ENCODE measurements around the gene SPATS2L.

The SPATS2L gene

DNA sequence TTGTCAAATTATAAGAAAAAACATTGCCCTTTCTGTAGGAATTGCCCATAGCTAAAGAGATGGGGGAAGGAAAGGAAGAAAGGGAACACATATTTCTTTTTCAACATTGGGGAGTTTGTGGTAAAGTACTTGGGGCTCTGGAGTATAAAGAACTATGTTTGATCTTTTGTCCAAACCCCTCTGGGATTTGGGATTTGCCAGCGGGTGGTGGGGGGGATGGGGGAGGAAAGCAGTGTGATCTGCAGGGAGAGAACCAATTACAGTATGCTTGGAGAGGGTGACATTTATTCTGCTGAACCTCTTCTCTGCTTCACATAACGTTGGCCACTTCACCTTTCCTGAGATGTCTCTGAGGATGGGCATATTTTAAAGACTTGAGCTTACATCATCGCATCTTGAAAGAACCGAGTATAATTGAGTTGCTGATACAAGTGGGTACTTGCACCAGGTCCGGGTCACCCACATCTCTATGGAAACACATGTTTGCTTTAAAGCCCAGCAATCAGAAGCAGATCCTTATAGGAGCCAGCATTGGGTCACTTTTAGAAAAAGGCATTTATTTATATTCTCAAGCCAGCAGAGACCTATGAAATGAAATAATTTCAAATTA lies 73.1 kb downstream of the SPATS2L start:
- no peak for DNase-seq

DNA sequence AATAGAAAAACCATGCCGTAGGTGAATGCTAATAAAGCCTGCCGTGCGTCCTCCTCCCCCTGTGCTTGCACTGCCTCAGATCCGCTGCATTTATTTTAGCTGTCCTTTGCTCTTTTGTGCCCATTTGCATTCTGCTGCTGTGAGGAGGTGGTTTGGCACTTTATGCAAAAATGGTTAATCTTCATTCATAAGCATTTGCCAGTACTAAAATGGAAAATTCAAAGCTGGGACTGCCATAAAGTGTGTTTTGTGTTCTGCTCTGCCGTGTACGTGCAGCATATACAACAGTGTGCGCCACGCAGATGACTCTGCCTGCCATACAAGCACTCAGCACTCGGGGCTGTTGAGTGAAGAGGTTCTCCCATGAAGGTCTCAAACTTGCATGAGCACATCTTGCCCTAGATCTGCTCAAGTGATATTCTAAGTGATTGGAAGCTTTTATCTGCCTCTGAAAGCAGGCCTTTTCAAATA lies 73.6 kb downstream of the SPATS2L start:
- DNase-seq, result no peak

DNA sequence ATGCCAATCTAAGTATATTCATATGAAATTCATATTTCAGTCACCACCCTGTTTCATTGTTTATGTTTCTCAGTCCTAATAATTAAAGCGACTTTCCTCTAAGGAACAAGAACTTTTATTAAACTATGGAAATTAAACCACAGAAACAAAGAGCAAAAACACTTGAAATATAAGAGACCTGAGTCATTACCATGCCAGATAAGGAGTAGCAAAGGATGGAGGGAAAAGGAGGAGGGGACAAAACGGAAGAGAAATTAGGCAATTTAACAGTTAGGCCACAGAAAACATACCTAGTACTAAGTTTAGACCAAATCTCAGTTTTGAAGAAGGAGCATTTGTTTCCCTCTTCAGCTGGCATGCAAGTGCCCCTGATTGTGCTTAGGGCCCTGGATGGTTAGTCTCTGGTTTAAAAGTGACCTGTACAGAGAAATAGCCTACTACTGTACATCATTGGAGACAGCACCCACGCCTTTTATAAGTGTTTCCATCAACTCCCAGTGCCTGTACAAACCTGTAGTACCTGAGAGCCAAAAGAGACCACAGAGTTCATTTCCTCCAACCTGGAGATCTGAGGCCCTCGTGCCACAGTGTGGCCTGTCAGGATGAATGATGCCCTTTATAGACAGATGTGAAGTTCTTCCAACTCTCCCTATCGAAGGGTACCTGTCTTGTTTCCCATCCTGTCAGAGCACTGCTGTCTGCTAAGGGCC lies 74.5 kb downstream of the SPATS2L start:
- no peak for DNase-seq

DNA sequence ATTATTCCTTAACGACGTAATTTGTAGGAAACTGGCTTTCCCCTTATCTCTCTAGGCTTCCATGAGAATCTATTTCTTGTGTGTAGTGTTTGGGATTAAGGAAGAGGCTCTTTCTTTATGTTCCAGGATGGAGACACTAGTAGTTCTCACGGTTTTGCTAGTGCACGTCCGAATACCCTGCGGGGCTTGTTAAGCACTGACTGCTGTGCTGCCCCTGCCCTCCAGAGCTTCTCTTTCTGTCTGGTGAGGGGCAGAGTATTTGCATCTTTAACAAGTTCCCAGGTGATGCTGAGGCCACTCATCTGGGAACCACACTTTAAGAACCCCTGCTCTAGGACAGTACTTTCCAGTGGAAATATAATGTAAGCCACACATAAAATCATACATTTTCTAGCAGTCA lies 76.4 kb downstream of the SPATS2L start:
- no peak for DNase-seq

DNA sequence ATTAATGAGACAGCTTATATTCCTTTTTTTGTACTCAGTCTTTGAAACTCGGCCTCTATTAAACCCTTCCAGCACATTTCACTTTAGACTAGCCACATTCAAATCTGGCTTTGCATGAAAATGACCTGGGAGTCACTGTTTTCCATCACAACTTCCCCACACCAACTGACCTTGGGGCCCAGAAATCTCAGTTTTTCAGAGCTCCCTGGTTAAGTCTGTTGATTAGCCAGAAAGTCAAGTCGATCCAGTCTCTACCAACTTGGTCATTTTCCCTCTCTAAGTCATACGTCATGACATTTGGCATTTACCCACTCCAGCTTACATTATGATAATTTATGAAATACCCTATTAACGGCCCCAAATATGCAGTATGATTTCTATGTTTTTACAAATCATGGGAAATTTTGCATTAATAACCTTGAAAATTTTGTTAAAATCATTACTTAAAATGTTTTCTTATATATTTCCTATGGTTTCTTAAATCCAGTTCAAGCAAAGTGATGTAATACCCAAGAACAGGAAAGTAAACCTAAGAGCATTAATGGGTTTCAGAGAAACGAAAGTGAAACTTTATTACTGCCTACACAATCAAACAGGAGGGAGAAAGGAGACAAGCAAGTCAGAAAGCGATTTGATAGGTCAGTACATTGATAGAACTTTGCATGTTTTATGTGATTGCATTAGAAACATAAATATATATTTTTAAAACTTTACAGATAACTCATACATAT lies 77.1 kb downstream of the SPATS2L start:
- no peak for DNase-seq

DNA sequence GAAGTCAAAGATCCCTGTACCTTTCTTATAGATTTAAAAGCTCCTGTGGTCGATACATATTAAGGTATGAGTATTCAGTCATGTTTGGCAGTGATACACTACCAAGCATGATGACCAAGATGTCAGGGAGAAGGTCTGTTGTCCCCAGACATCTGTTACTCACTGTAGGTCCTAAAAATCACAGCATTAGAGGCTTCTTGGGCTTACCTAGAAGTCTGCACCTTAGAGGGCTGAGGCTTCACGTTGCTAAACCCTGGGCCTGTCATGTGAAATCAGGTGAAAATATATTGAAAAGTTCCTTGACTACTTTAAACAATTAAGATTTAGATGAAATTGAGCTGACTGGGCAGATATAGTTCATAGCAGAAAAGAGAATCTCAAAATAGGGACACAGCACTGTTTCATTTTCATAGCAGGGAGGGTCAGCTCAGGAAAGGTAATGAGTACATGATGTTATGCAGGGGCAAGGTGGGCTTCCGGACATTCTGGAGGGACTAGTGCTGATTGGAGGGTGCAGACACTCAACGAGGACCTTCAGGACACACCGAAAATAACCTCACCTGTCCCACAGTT lies 78.7 kb downstream of the SPATS2L start:
- no peak for DNase-seq

DNA sequence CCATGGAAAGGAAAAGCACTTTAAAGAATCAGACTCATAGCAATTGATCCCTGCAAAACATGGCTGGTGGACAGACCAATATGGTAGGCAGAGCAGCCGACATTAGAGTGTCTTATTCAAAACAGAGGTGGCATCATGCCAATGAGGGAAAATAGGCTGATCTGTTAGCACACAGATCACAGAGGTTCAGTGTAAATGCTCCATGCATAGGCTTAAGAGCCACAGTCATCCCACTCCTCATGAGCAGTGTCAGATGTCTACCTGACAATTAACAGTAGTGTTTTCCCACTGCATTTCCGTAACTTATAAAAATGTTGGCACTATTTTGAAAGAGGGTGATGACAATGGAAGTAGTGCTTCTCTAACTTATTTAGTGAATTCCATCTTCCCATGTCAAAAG lies 86.7 kb downstream of the SPATS2L start:
- no peak for DNase-seq

DNA sequence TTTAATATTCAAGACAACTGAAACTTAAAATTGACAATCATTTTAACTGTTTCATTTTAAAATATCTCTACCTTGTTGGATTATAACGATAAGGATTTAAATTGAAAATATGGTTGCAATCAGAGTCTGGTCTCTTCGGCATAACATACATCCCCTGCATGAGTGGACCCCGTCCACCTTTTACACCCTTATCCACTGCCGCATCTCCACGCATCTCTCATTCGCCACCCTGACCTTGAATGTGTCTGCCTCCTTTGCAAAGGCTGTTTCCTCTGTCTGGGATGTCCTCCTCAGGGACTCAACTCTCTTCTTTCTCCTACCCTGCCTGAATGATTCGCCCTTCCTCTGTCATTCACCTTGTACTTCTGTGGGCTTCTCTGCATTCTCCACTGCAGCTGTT lies 87.6 kb downstream of the SPATS2L start:
- DNase-seq, result no peak

DNA sequence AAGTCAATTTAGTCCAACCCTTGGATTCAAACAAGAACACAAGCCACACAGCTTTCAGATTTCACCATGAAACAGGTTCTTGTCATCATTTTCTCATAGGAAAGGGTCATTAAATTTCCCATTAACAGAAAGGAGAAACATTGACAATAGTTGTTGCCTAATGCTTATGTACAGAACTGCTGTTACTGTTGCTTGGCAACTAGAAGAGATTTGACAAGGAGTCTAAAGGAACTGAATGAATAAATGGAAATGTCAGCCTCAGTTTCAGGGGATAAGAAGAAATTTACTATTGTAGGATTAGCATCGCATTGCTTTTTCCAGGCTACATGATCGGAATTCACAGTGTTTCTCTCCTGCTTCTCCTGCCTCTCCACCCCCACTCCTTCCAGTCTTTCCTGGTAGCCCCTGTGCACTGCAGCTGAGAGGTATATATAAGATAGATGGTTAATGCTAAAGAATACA lies 90.3 kb downstream of the SPATS2L start:
- no peak for DNase-seq

DNA sequence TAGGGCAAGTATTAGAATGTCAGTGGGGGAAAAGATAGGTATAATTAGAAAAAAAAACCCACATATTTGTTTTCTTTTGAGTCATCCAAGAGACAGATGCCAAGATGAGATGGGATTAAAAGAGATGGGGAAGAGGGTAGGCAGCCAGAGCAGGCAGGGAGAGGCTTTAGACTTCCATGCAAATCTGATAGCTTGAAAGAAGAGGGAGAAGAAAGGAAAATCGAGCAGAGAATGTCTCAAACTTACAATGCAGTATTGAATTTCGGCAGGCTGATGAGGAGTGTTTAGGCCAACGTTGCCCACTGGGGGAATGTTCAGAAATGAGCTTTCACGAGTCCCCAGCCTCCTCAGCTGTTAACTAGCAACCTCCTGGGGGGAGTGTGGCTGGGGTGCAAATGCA lies 91.3 kb downstream of the SPATS2L start:
- no peak for DNase-seq

DNA sequence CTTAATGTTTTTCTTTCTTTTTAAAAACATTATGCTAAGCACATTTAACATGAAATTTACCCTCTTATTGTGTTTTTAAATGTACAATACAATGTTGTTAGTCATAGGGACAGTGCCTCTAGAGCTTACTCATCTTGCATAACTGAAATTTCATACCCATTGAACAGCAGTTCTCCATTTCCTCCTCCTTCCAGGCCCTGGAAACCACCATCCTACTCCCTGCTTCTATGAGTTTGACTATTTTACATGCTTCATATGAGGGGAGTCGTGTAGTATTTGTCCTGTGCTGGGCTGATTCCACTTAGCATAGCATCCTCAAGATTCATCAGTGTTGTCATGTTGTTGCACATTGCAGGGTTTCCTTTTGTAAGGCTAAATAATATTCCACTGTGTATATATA lies 92.6 kb downstream of the SPATS2L start:
- no peak for DNase-seq

DNA sequence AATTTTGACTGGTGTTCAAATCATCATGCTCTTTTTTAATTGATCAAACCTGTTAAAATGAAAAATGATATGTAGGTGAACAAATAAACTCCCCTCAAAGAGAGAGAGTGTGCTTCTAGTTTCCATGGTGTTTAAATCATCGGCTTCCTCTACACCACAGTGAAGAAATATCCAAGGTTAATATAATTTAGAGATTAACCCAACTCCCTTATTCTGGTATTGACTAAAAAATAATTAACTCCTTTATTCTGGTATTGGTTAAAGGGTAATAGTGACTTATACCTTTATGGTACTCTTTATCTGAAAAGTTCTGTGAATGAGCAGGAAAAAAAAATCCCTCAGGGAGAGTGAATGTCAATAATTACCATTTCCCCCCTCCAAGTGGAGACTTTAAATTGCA lies 93.1 kb downstream of the SPATS2L start:
- no peak for DNase-seq

DNA sequence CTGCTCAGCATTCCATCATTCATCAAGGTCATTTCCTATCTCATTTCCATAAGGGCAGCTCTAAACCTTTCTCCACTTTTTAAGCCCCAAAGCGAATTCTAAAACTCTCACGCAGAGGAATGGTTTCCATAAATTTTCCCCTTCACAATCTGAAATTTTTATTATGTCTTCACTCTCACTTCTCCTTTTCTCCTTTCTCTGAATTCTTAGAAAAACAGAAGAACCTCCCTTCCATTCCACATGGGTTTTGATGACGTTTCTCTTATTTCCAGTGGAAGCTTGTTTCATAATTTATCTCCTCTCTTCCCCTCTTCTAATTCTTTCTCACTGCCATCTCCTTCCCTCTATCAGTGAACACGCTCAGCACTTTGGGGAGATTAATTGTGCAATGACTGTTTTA lies 97.3 kb downstream of the SPATS2L start:
- no peak for DNase-seq

DNA sequence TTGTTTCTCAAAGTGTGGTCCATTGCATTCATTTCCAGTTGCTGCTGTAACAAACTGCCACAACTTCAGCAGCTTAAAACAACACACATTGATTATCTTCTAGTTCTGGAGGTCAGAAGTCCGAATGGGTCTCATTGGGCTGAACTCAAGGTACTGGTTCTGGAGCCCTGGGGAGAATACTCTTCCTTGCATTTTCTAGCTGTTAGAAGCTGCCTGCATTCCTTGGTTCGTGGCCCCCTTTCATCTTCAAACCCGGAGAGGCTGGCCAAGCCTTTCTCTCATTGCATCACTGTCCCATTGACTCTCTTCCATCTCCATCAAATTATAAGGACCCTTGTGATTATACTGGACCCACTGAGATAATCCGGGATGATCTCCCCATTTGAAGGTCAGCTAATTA lies 98.1 kb downstream of the SPATS2L start:
- DNase-seq, result no peak

DNA sequence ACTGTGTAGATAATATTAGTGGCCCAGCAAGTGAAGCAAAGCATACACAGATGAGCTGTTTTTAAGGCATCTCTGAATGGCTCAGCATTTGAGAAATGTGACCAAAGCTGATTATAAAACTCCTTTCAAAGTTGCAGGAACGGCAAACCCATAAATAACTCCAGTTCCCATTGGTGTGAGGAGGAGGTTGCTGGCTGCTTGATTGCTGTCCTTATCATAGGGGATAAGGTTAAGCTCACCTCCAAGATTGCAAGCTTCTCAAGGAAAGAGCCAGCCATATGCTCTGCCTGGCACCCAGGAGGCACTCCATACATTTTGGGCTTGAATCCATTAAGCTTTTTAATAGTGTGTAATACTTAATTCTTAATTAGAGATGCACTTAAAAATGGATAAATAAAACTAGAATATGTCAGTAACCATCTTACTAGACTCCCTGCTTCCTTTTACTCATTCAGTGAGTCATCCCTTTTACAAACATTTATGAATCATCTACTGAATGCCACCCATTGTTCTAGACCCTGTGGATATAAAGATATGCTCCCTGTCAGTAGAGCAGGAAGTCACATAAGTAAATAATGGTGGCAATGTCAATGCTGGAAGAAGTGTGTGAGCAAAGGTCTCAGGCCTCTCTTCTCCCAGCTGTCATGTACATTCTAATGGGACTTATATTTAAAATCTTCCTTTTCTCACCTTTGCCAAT lies 99.3 kb downstream of the SPATS2L start:
- DNase-seq, result no peak

DNA sequence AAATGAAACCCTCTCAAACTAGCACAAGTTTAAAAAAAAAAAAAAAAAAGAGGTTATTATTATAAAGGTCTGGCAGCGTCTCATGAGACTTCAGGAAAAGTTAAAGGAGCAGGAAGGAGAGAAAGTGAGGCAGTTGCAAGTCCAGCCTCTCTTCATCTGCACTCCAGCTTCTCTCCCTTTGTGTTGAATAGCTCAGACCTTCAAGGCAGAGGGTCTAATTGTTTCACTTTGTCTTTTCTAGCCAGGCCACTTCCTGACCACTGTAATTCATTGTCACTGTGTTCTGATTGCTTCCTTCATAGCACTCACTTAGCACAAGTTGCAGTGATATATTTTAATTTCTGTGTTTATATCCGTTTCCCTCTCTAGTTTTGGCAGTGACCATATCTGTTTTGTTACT lies 99.9 kb downstream of the SPATS2L start:
- no peak for DNase-seq

DNA sequence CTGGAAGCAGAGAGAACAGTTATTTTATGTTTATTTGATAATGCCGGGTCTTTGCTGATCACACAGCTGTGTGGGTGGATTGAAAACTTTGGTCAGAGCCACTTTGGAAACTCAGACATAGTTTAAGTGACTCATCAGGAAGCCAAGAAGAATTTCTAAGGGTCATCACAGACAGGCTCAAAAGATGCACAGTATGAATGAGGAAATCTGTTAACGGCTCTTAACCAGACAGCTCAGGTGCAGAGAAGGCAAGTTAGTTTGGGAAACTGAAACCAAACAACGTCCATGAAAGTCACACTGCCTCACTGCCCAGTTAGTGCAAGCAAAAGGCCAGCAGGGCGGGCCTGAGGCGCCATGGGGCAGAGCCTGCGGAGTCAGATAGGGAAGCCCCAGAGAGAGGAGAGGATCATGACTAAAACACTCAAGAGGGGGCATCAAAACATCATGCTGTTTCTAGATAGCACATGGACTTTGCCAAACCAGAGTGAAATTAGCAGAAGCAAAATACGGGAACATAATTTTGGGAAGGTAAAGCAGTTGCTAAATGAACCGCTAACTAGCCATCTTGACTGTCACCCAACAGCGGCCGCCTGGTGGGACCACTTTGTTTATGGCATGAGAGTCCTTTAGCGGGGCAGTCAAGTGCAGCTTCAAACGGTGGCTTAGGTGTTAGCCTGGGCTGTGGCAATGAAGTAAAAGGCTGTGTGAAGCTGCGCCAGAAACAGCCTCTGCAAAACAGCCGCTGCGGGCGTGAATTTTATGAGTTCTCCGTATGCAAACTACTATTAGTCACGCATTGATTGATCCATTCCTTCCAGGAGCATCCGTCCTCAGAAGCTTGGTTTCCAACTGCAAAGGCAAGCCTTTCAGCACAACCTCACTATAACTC lies 102.2 kb downstream of the SPATS2L start:
- DNase-seq, result no peak

DNA sequence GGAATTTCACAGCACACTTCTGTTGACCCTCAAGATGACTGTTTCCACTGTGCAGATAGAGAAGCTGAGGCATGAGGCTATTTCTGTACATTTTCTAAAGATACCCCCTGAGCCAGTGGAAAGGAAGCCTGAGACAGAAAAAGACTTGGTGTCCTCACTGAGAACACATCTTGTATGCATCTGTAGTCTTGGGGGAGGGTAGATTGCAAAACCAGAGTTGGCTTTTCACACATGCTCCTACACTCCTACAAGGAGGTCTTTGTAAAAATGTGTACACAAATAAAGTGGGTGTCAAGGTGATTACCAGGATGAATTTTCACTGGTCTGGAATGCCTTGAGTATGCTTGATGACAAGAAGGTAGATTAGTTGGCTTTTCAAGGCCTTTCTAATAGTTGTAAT lies 105.3 kb downstream of the SPATS2L start:
- DNase-seq, result no peak

DNA sequence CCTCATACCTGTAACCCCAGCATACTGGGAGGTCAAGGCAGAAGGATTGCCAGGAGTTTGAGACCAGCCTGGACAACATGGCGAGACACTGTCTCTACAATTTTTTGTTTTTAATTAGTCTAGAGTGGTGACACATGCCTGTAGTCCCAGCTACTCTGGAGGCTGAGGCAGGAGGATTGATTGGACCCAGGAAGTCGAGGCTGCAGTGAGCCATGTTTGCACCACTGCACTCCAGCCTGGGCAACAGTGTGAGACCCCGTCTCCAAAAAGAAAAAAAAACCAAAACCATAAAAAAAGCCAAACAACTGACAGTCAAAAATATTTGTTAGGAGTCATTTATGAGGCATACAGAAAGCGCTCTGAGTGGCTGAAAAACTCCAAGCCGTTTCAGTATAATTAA lies 107.9 kb downstream of the SPATS2L start:
- no peak for DNase-seq

DNA sequence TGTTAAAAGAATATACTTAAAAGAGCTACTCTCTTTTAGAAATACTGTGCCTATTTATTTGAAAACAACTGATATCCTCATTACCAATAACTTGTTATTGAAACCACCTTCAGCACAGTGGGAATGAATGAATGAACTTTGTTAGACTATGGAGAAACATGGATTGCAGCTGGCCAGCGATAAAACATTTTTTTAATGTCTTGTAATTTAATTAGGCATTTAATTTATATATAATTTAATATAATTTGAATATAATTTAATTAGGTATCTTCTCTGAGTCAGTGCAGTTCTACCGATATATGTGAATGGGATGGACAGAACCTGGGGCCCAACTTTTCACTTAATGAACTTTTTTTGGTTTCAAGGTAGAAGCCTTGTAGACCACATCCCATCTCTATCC lies 109.0 kb downstream of the SPATS2L start:
- no peak for DNase-seq

DNA sequence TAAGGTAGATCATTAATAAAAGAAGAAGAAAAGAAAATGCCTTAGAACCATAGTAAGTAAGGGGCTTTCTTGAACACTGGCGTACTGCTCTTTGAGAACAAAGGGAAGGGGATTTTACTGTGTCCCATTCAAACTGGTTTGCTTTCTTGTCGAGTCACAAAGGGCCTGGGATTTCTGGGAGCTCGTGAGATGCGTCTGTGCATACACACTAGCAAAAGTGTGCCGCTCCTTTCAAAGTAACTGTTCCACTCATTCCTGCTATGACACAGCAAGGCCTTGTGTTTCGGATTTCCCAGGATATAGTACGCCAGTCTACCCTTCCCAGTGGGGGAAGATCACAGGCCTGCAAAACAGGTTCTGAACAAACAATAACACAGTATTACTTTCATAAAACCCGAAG lies 110.4 kb downstream of the SPATS2L start:
- no peak for DNase-seq

DNA sequence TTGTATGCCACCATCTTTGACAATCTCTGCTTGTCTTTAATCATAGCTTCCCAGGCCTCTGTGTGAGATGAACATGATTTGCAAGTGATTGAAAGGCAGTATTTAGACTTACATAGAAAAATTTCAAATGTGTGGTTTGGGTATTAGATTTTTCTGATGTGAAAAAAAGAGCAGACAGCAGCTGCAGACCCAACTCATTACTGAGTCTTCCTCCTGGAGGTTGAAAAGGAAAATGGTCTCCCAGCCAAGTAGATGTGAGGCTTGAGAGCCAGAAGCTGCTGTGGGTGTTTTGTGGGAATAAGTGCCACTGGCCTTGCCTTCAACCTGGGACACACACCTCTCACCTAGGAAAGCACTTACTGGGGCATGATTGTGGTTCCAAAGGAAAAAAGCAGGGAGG lies 110.9 kb downstream of the SPATS2L start:
- DNase-seq, result no peak

Data from NCI-H1105 treated with DMSO at 0.1 percent for 48 hours (cell line).